Measurements from ENCODE around the gene HOMEZ.
"Not testable (repeated sequence)": the region's sequence is repeated elsewhere in the genome, so short reads cannot be mapped to it uniquely, and the experiment has no call there.

HOMEZ gene

GRCh38 chr14:23286020-23286901 lies at the start of gene HOMEZ:
Gene HOMEZ (minus strand): TSS chr14:23286132. CDS start chr14:23285952, 180 bp downstream.
- DNase-seq, result peak; percentile 96

GRCh38 chr14:23335623-23336022 lies 49.7 kb upstream of the HOMEZ start:
- no peak for DNase-seq

- DNase-seq, result peak; percentile 64 to 76
Observed at GRCh38 chr14:23327947-23328744, 42.2 kb upstream of the HOMEZ start.

- DNase-seq, result no peak
Observed at GRCh38 chr14:23326491-23327332, 40.8 kb upstream of the HOMEZ start.

GRCh38 chr14:23325746-23326145 lies 39.8 kb upstream of the HOMEZ start:
- DNase-seq, result not testable (repeated sequence)

- DNase-seq, result no peak
Observed at GRCh38 chr14:23324993-23325392, 39.1 kb upstream of the HOMEZ start.

- DNase-seq, result no peak
Observed at GRCh38 chr14:23324455-23324846, 38.5 kb upstream of the HOMEZ start.

- DNase-seq, result no peak
Observed at GRCh38 chr14:23323838-23324454, 38.0 kb upstream of the HOMEZ start.

GRCh38 chr14:23322568-23323517 lies 36.9 kb upstream of the HOMEZ start:
- DNase-seq, result peak in 1 of 2 donors; percentile 21

- DNase-seq, result peak; percentile 24 to 38
Observed at GRCh38 chr14:23321572-23322547, 35.9 kb upstream of the HOMEZ start.

- DNase-seq, result peak; percentile 99
Observed at GRCh38 chr14:23320584-23321571, 34.9 kb upstream of the HOMEZ start, which contains the start of gene PABPN1. Gene PABPN1 (plus strand): TSS chr14:23321457. CDS start chr14:23321470, 13 bp downstream.

GRCh38 chr14:23319746-23320583 lies 34.0 kb upstream of the HOMEZ start:
- no peak for DNase-seq

GRCh38 chr14:23316300-23316699 lies 30.4 kb upstream of the HOMEZ start:
- DNase-seq, result no peak

- DNase-seq, result no peak
Observed at GRCh38 chr14:23310546-23310945, 24.6 kb upstream of the HOMEZ start.

GRCh38 chr14:23308721-23309445 lies 23.0 kb upstream of the HOMEZ start:
- DNase-seq, result no peak
